Spleen (tissue), 7 donors: ENCODE measurements around the gene HIC2.
A peak's percentile ranks its signal among the peaks of the same experiment; 100 is the strongest.

Experiments used
- POLR2AphosphoS5 ChIP-seq, 3 donors: sonication (generic); formaldehyde crosslinking; IDR thresholded peaks; one replicate each; pipeline ENCODE4 v1.5.1; 2017; ENCODE audit warnings: antibody characterized with exemption in 3 of 3
- TF ChIP-seq, protein P1 (sequence below), 11 experiments: fragments of 200-600 bp in 7 of 11; fragments of 450-650 bp in 4 of 11; sonication (generic) in 4 of 11; IDR thresholded peaks in 8 of 11; conservative IDR thresholded peaks in 3 of 11; 1 replicate in 7 of 11; 2 replicates in 4 of 11; pipeline versions ENCODE4 v1.4.0 to v1.8.0; 2016 to 2021; ENCODE audit warnings: antibody characterized with exemption in 11 of 11, inconsistent platforms in 4 of 11, mild to moderate bottlenecking in 1 of 11
- donor health status: DM: no; HTN: no; CAD: no; lungs with moderate emphysema.
- donor health status: DM: no; HTN: no; CAD: no.
- donor health status: DM: no; HTN: no; CAD: no.

DNA sequence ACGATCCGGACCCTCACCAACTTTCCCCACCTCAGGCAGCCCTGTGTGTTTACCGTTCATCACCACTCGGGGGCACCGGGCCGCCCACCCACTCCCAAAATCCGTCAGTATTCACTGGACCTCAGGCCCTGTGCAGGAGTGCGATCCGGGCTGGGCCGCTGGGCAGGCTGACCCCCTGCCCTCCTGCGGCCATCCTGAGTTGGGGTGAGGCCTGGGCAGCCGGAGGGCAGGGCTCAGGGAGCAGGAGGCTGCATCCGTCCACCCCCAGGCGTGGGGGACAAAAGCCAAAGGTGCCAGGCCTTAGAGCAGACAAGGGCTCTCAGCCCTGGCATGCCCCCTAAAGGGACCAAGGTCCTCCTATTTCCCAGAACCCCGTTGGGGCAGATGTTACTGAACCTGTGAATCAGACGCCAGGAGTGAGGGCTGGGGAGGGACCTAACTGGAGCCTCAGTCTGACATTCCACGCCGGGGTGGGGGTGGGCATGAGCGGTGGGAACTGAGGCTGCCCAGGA is 33.2 kb downstream of the HIC2 start:
- TF ChIP-seq, protein P1, sequence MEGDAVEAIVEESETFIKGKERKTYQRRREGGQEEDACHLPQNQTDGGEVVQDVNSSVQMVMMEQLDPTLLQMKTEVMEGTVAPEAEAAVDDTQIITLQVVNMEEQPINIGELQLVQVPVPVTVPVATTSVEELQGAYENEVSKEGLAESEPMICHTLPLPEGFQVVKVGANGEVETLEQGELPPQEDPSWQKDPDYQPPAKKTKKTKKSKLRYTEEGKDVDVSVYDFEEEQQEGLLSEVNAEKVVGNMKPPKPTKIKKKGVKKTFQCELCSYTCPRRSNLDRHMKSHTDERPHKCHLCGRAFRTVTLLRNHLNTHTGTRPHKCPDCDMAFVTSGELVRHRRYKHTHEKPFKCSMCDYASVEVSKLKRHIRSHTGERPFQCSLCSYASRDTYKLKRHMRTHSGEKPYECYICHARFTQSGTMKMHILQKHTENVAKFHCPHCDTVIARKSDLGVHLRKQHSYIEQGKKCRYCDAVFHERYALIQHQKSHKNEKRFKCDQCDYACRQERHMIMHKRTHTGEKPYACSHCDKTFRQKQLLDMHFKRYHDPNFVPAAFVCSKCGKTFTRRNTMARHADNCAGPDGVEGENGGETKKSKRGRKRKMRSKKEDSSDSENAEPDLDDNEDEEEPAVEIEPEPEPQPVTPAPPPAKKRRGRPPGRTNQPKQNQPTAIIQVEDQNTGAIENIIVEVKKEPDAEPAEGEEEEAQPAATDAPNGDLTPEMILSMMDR (IDR thresholded peaks at IDR 0.05 in 8 of 11, conservative IDR thresholded peaks at IDR 0.05 in 3 of 11): no peak
- TF ChIP-seq POLR2AphosphoS5 (IDR thresholded peaks at IDR 0.05): peak in 1 of 3 donors; percentile 29
